WTC11 (cell line): ENCODE data around the gene SCYGR7. TPM values are rescaled to one million over a fixed set of nuclear protein-coding genes. Genes with fewer than 3 reads are reported as not detected.
"Not testable (repeated sequence)": the region's sequence is repeated elsewhere in the genome, so short reads cannot be mapped to it uniquely, and the experiment has no call there.

Experiments
- ATAC-seq: fragments of 200-7000 bp; cut with Tn5 transposase; 2 replicates; pipeline ENCODE4 v1.10.0; 2021; ENCODE audit warnings: mild to moderate bottlenecking, moderate library complexity
- CTCF ChIA-PET: fragments of 300-600 bp; sonication (Branson Sonifier 250); formaldehyde crosslinking; loops from one replicate; lab custom pipeline; 2021; ENCODE audit warnings: antibody characterized with exemption; lab: Charles Lee
- POLR2A ChIA-PET: fragments of 350-600 bp; sonication (Branson Sonifier 250); formaldehyde crosslinking; loops from one replicate; lab custom pipeline; 2021; ENCODE audit warnings: antibody characterized with exemption; lab: Charles Lee
- DNase-seq: peaks from one replicate; pipeline ENCODE4 v3.0.0; 2021; ENCODE audit warnings: low spot score
- H3K27ac Mint-ChIP-seq: 2 replicates; pipeline ENCODE4 v1.8.0; 2021; ENCODE audit warnings: mixed read lengths
- H3K27me3 Mint-ChIP-seq: 2 replicates; pipeline ENCODE4 v1.8.0; 2021; ENCODE audit warnings: low read depth, mild to moderate bottlenecking, moderate library complexity, mixed read lengths
- H3K36me3 Mint-ChIP-seq: 2 replicates; pipeline ENCODE4 v1.8.0; 2021; ENCODE audit warnings: mixed read lengths
- H3K4me1 Mint-ChIP-seq: 2 replicates; pipeline ENCODE4 v1.8.0; 2022; ENCODE audit warnings: mixed read lengths
- H3K4me3 Mint-ChIP-seq: 2 replicates; pipeline ENCODE4 v1.8.0; 2021; ENCODE audit warnings: mild to moderate bottlenecking, moderate library complexity, mixed read lengths
- H3K9me3 Mint-ChIP-seq: 2 replicates; pipeline ENCODE4 v1.8.0; 2021; ENCODE audit warnings: mixed read lengths
- ATF3 ChIP-seq: sonication (generic); formaldehyde crosslinking; conservative IDR thresholded peaks from 2 replicates; pipeline ENCODE4 v1.8.1; 2022; ENCODE audit warnings: mild to moderate bottlenecking, missing genetic modification reagents
- CDX4 ChIP-seq: fragments of 250-450 bp; sonication (Bioruptor Pico); IDR thresholded peaks from 2 replicates; pipeline ENCODE4 v1.9.0; 2021; ENCODE audit warnings: moderate library complexity, mild to moderate bottlenecking, inconsistent platforms, borderline replicate concordance
- CTCF ChIP-seq: fragments of 200-600 bp; IDR thresholded peaks from 2 replicates; pipeline ENCODE4 v1.8.0; 2022; ENCODE audit warnings: antibody characterized with exemption
- EMX1 ChIP-seq: fragments of 250-450 bp; sonication (Bioruptor Pico); IDR thresholded peaks from 2 replicates; pipeline ENCODE4 v1.8.0; 2021; ENCODE audit warnings: mild to moderate bottlenecking
- ERG ChIP-seq: fragments of 250-450 bp; sonication (Bioruptor Pico); IDR thresholded peaks from 2 replicates; pipeline ENCODE4 v1.8.0; 2021; ENCODE audit warnings: mild to moderate bottlenecking
- FOXP4 ChIP-seq: sonication (generic); formaldehyde crosslinking; IDR thresholded peaks from 2 replicates; pipeline ENCODE4 v1.8.0; 2022; ENCODE audit warnings: mild to moderate bottlenecking, missing genetic modification reagents
- GRHL2 ChIP-seq: fragments of 250-450 bp; sonication (Bioruptor Pico); IDR thresholded peaks from 2 replicates; pipeline ENCODE4 v1.8.0; 2022; ENCODE audit warnings: mild to moderate bottlenecking, moderate library complexity; ENCODE audit not compliant: insufficient replicate concordance, severe bottlenecking
- IRF2 ChIP-seq: sonication (generic); formaldehyde crosslinking; IDR thresholded peaks from 2 replicates; pipeline ENCODE4 v1.8.0; 2022; ENCODE audit warnings: low read depth, missing genetic modification reagents, borderline replicate concordance
- JAZF1 ChIP-seq: fragments of 250-450 bp; sonication (Bioruptor Pico); IDR thresholded peaks from 2 replicates; pipeline ENCODE4 v1.9.0; 2021; ENCODE audit warnings: moderate library complexity, mild to moderate bottlenecking, inconsistent platforms
- MLX ChIP-seq: sonication (generic); formaldehyde crosslinking; IDR thresholded peaks from 2 replicates; pipeline ENCODE4 v1.8.1; 2023; ENCODE audit warnings: mild to moderate bottlenecking, missing genetic modification reagents, moderate library complexity
- NFATC4 ChIP-seq: fragments of 250-450 bp; sonication (Bioruptor Pico); IDR thresholded peaks from 2 replicates; pipeline ENCODE4 v1.9.0; 2021; ENCODE audit warnings: mild to moderate bottlenecking
- PRRX2 ChIP-seq: fragments of 250-450 bp; sonication (Bioruptor Pico); IDR thresholded peaks from 2 replicates; pipeline ENCODE4 v1.8.0; 2021; ENCODE audit warnings: mild to moderate bottlenecking
- SMAD4 ChIP-seq: sonication (generic); formaldehyde crosslinking; IDR thresholded peaks from 2 replicates; pipeline ENCODE4 v1.8.0; 2022; ENCODE audit warnings: mild to moderate bottlenecking, missing genetic modification reagents
- SOX15 ChIP-seq: fragments of 250-450 bp; sonication (Bioruptor Pico); IDR thresholded peaks from 2 replicates; pipeline ENCODE4 v1.9.0; 2021; ENCODE audit warnings: mild to moderate bottlenecking
- TEAD1 ChIP-seq: sonication (generic); formaldehyde crosslinking; IDR thresholded peaks from 2 replicates; pipeline ENCODE4 v1.8.0; 2022; ENCODE audit warnings: mild to moderate bottlenecking, missing genetic modification reagents
- TEAD4 ChIP-seq: sonication (generic); formaldehyde crosslinking; IDR thresholded peaks from 2 replicates; pipeline ENCODE4 v1.8.0; 2022; ENCODE audit warnings: mild to moderate bottlenecking, missing genetic modification reagents
- ZMAT4 ChIP-seq: fragments of 250-450 bp; sonication (Bioruptor Pico); IDR thresholded peaks from 2 replicates; pipeline ENCODE4 v1.9.0; 2021; ENCODE audit warnings: mild to moderate bottlenecking
- ZNF416 ChIP-seq: fragments of 250-450 bp; sonication (Bioruptor Pico); IDR thresholded peaks from 2 replicates; pipeline ENCODE4 v1.9.0; 2021; ENCODE audit warnings: mild to moderate bottlenecking, inconsistent platforms
- ZSCAN18 ChIP-seq: fragments of 250-450 bp; sonication (Bioruptor Pico); IDR thresholded peaks from 2 replicates; pipeline ENCODE4 v2.1.2; 2022; ENCODE audit warnings: mild to moderate bottlenecking, moderate library complexity
- total RNA-seq: library from RNA; stranded (reverse); gene quantifications from 3 replicates; pipeline ENCODE4 v1.2.3, GENCODE V29; 2021

SCYGR7 gene
- total RNA-seq, 1 experiment from 2014 or later: not detected

GRCh38 chr2:227720680-227721079 lies 7.5 kb upstream of the SCYGR7 start (continued):
- TF ChIP-seq FOXP4 (CRISPR knock-in tag) (no peak), ERG (CRISPR knock-in tag) (no peak)

- CTCF ChIA-PET, H3K4me3 Mint-ChIP-seq, H3K4me1 Mint-ChIP-seq, DNase-seq, H3K9me3 Mint-ChIP-seq, H3K36me3 Mint-ChIP-seq, POLR2A ChIA-PET, H3K27ac Mint-ChIP-seq, ATAC-seq, H3K27me3 Mint-ChIP-seq: not testable (repeated sequence)
Measured at GRCh38 chr2:227722821-227723220, 5.3 kb upstream of the SCYGR7 start.

- Mint-ChIP-seq H3K27me3 (no peaks in the 10 kb centered on the region), H3K4me1 (no peaks in the 10 kb centered on the region), H3K36me3 (no peaks in the 10 kb centered on the region), H3K27ac (no peak within 1 kb of the TSS), H3K9me3 (no peaks in the 10 kb centered on the region), H3K4me3 (no peak within 1 kb of the TSS)
- DNase-seq: no peak
- CTCF ChIA-PET: interaction anchor here (0.6 kb wide), 1 partner anchor 40 kb away, joined by 4 read pairs; no protein-coding TSS in a partner anchor
- POLR2A ChIA-PET: no interaction called here
- TF ChIP-seq ZSCAN18 (CRISPR knock-in tag) (no peak), EMX1 (CRISPR knock-in tag) (no peak), CDX4 (CRISPR knock-in tag) (no peak)
- TF ChIP-seq, all 79 proteins: peak for 0
- no peak for ATAC-seq
Measured at GRCh38 chr2:227724394-227725039, 3.6 kb upstream of the SCYGR7 start, which contains the start of gene SCYGR6. TSS of gene SCYGR6 (minus strand) at chr2:227724757. CDS start at chr2:227724757, 0 bp downstream.

- Mint-ChIP-seq H3K4me3 (no peak overlapping the region), H3K4me1 (peaks cover 11% of the 10 kb centered on the region), H3K27me3 (no peaks in the 10 kb centered on the region; the same call in 1 of the 2 replicates), H3K27ac (no peak overlapping the region), H3K9me3 (no peaks in the 10 kb centered on the region), H3K36me3 (no peaks in the 10 kb centered on the region)
- ChIA-PET CTCF (interaction anchor here (2.2 kb wide), 1 partner anchor 35 kb away, joined by 10 read pairs; no protein-coding TSS in a partner anchor), POLR2A (no interaction called here)
- DNase-seq (no peak), ATAC-seq (no peak)
- TF ChIP-seq IRF2: no peak
- no peak for TF ChIP-seq ZMAT4 (CRISPR knock-in tag)
- TF ChIP-seq SMAD4 (CRISPR knock-in tag): no peak
- TF ChIP-seq MLX (CRISPR knock-in tag): no peak
- no peak for TF ChIP-seq NFATC4
- TF ChIP-seq SOX15 (CRISPR knock-in tag): no peak
- no peak for TF ChIP-seq CTCF
- TF ChIP-seq PRRX2 (CRISPR knock-in tag): no peak
- no peak for TF ChIP-seq ZNF416 (CRISPR knock-in tag)
- TF ChIP-seq TEAD1 (CRISPR knock-in tag): no peak
- TF ChIP-seq FOXP4 (CRISPR knock-in tag): no peak
- no peak for TF ChIP-seq ATF3
- no peak for TF ChIP-seq JAZF1 (CRISPR knock-in tag)
- no peak for TF ChIP-seq TEAD4
- TF ChIP-seq GRHL2: no peak
Measured at GRCh38 chr2:227739351-227739750, 11.2 kb downstream of the SCYGR7 start.
